ENCODE measurements around the gene SPRED2.

The SPRED2 gene

GRCh38 chr2:65465124-65465523 lies 32.7 kb upstream of the SPRED2 start:
- Histone ChIP-seq H3K27ac (ENCODE audit: low read length) (no peak overlapping the region), H3K9ac (ENCODE audit: low read depth, low read length) (no peak overlapping the region), H3K4me1 (ENCODE audit: insufficient read depth, low read length) (no peaks in the 10 kb centered on the region), H3K9me3 (ENCODE audit: insufficient read depth, low read depth, low read length) (no peaks in the 10 kb centered on the region), H3K36me3 (ENCODE audit: insufficient read depth, low read depth, low read length) (no peaks in the 10 kb centered on the region), H3K4me3 (ENCODE audit: low read length) (no peak overlapping the region), H3K27me3 (ENCODE audit: insufficient read depth, low read length) (no peaks in the 10 kb centered on the region)

GRCh38 chr2:65464604-65465003 lies 32.2 kb upstream of the SPRED2 start:
- Histone ChIP-seq H3K9me3 (ENCODE audit: insufficient read depth, low read depth, low read length) (no peaks in the 10 kb centered on the region), H3K27me3 (ENCODE audit: insufficient read depth, low read length) (no peaks in the 10 kb centered on the region), H3K36me3 (ENCODE audit: insufficient read depth, low read depth, low read length) (no peaks in the 10 kb centered on the region), H3K27ac (ENCODE audit: low read length) (no peak overlapping the region), H3K4me3 (ENCODE audit: low read length) (no peak overlapping the region), H3K9ac (ENCODE audit: low read depth, low read length) (no peak overlapping the region), H3K4me1 (ENCODE audit: insufficient read depth, low read length) (no peaks in the 10 kb centered on the region)

DNA sequence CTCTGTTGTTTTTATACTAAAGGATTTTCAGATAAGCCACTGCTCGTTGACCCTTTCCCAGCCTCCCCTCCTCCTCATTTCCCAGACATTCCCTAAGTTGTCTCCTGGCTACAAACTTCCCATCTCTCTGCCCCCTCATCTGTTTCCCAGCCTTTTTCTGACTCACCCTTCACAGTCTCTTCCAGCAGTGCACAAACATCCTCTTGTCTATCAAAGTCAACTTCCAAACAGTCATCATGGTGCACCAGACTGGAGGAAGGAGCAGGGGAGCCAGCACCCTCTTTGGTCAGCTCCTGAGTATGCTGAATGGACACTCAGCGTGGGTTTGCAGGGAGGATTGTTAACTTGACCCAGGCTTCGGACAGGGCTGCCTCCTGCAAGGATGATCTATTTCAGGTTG lies 26.6 kb upstream of the SPRED2 start:
- H3K27ac ChIP-seq (ENCODE audit: low read length) = no peak overlapping the region
- H3K9me3 ChIP-seq (ENCODE audit: insufficient read depth, low read depth, low read length) = no peaks in the 10 kb centered on the region
- no peaks in the 10 kb centered on the region; the same call in 1 of the 2 replicates for H3K27me3 ChIP-seq (ENCODE audit: insufficient read depth, low read length)

DNA sequence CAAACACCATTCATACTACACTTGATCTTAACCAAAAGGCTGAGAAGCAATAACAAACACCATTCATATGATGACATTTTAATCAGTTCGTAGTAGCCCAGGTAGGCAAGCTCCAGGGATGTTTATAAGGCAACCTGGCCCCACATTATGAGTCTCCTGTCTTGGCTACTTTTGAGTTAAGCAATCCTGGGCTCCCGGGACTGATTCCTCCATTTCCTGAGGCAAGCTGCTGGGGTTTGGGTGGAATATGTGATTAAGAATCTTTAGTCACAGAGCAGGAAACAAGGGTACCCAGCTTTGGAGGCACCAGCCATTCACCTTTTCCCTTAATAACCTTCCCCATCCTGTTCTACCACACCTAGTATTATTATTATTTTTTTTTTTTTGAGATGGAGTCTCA lies 24.5 kb upstream of the SPRED2 start:
- Histone ChIP-seq H3K9me3 (ENCODE audit: insufficient read depth, low read depth, low read length) (no peaks in the 10 kb centered on the region), H3K27me3 (ENCODE audit: insufficient read depth, low read length) (no peaks in the 10 kb centered on the region; the same call in 1 of the 2 replicates), H3K9ac (ENCODE audit: low read depth, low read length) (no peak overlapping the region), H3K4me1 (ENCODE audit: insufficient read depth, low read length) (peaks cover 6% of the 10 kb centered on the region; the same call in 1 of the 2 replicates), H3K36me3 (ENCODE audit: insufficient read depth, low read depth, low read length) (no peaks in the 10 kb centered on the region), H3K27ac (ENCODE audit: low read length) (no peak overlapping the region), H3K4me3 (ENCODE audit: low read length) (no peak overlapping the region)

More for the DNA sequence above, 26.6 kb upstream of the SPRED2 start:
- Histone ChIP-seq H3K4me3 (ENCODE audit: low read length) (no peak overlapping the region), H3K9ac (ENCODE audit: low read depth, low read length) (no peak overlapping the region), H3K36me3 (ENCODE audit: insufficient read depth, low read depth, low read length) (no peaks in the 10 kb centered on the region), H3K4me1 (ENCODE audit: insufficient read depth, low read length) (peaks cover 6% of the 10 kb centered on the region; the same call in 1 of the 2 replicates)

DNA sequence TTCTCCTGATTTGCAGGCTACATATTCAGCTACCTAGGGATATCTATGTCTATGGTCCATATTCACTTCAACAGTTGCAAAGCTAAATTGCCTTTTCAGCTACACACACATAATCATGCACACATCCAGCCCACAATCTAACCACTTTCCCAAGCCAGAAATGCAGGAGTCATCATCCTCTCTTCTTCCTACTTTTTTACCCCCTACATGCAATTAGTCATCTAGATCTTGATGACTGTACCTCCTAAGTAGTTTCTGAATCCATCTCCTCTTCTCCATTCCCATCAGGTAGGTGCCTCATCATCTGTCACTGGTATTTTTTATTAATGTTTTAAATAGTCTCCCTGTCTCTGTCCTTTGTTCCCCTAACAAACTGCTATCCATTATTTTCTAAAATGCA lies 23.7 kb upstream of the SPRED2 start:
- Histone ChIP-seq H3K4me1 (ENCODE audit: insufficient read depth, low read length) (peaks cover 6% of the 10 kb centered on the region; the same call in 1 of the 2 replicates), H3K9ac (ENCODE audit: low read depth, low read length) (no peak overlapping the region), H3K27ac (ENCODE audit: low read length) (no peak overlapping the region), H3K27me3 (ENCODE audit: insufficient read depth, low read length) (no peaks in the 10 kb centered on the region; the same call in 1 of the 2 replicates), H3K4me3 (ENCODE audit: low read length) (no peak overlapping the region), H3K36me3 (ENCODE audit: insufficient read depth, low read depth, low read length) (no peaks in the 10 kb centered on the region), H3K9me3 (ENCODE audit: insufficient read depth, low read depth, low read length) (no peaks in the 10 kb centered on the region)

DNA sequence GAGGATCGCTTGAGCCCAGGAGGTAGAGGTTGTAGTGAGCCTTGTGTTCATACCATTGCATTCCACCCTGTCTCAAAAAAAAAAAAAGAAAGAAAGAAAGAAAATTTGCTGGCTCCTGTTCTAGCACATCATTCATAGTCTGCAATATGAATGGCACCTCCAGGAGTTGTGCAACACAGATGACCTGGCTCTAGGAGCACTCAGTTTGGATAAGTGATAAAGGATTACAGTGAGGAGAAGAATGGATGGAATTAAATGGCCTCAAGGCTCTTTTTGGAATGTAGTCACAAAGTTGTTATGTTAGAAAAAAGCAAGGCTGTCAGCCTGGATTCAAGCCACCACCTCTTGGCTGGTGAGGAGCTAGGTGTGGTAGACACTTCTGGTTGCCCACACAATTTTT lies 21.5 kb upstream of the SPRED2 start:
- H3K27me3 ChIP-seq (ENCODE audit: insufficient read depth, low read length) = no peaks in the 10 kb centered on the region; the same call in 1 of the 2 replicates
- peaks cover 6% of the 10 kb centered on the region; the same call in 1 of the 2 replicates for H3K4me1 ChIP-seq (ENCODE audit: insufficient read depth, low read length)
- no peak overlapping the region for H3K9ac ChIP-seq (ENCODE audit: low read depth, low read length)
- no peaks in the 10 kb centered on the region for H3K36me3 ChIP-seq (ENCODE audit: insufficient read depth, low read depth, low read length)
- H3K4me3 ChIP-seq (ENCODE audit: low read length) = no peak overlapping the region
- H3K27ac ChIP-seq (ENCODE audit: low read length) = no peak overlapping the region
- no peaks in the 10 kb centered on the region for H3K9me3 ChIP-seq (ENCODE audit: insufficient read depth, low read depth, low read length)

- Histone ChIP-seq H3K36me3 (ENCODE audit: insufficient read depth, low read depth, low read length) (no peaks in the 10 kb centered on the region), H3K4me3 (ENCODE audit: low read length) (no peak overlapping the region), H3K9ac (ENCODE audit: low read depth, low read length) (no peak overlapping the region), H3K27ac (ENCODE audit: low read length) (no peak overlapping the region), H3K27me3 (ENCODE audit: insufficient read depth, low read length) (no peaks in the 10 kb centered on the region; the same call in 1 of the 2 replicates), H3K4me1 (ENCODE audit: insufficient read depth, low read length) (peaks cover 6% of the 10 kb centered on the region; the same call in 1 of the 2 replicates), H3K9me3 (ENCODE audit: insufficient read depth, low read depth, low read length) (no peaks in the 10 kb centered on the region)
Measured at GRCh38 chr2:65452150-65452895, 19.9 kb upstream of the SPRED2 start.

DNA sequence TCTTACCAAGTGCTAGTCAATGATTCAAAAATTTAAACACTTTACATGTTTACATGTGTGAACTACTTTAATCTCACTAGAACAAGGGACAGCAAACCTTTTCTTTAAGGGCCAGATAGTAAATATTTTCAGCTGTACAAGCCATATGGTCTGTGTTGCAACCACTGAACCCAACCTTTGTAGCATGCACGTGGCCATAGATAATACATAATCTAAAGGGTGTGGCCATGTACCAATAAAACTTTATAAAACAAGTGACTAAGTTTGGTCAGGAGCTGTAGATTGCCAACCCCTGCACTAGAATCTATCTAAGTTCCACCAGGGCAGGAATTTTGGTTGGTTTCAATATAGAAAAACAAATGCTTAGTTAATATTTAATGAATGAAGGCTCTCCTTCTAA lies 18.4 kb upstream of the SPRED2 start:
- no peak overlapping the region for H3K27ac ChIP-seq (ENCODE audit: low read length)
- H3K9me3 ChIP-seq (ENCODE audit: insufficient read depth, low read depth, low read length) = no peaks in the 10 kb centered on the region
- no peak overlapping the region for H3K9ac ChIP-seq (ENCODE audit: low read depth, low read length)
- no peak overlapping the region for H3K4me3 ChIP-seq (ENCODE audit: low read length)
- H3K36me3 ChIP-seq (ENCODE audit: insufficient read depth, low read depth, low read length) = no peaks in the 10 kb centered on the region
- H3K27me3 ChIP-seq (ENCODE audit: insufficient read depth, low read length) = no peaks in the 10 kb centered on the region
- H3K4me1 ChIP-seq (ENCODE audit: insufficient read depth, low read length) = no peaks in the 10 kb centered on the region

DNA sequence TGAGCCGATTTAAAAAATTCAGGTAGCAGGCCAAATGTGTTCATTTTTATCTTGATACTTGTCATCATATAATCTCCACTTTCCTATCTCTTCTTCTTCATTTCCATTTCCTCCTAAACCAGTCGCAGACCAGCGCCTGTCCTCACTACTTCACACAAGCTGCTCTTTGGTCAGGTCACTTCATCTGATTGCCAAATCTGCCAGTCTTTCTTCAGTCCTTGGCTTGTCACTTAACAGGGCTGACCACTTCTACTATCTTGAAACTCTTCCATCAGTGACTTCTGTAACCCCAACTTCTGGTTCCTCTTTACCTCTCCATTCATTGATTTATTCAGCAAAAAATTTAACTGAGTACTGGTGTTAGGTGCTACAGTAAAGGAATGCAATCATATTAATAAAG lies 18.0 kb upstream of the SPRED2 start:
- Histone ChIP-seq H3K9ac (ENCODE audit: low read depth, low read length) (no peak overlapping the region), H3K36me3 (ENCODE audit: insufficient read depth, low read depth, low read length) (no peaks in the 10 kb centered on the region), H3K4me1 (ENCODE audit: insufficient read depth, low read length) (no peaks in the 10 kb centered on the region), H3K9me3 (ENCODE audit: insufficient read depth, low read depth, low read length) (no peaks in the 10 kb centered on the region), H3K27me3 (ENCODE audit: insufficient read depth, low read length) (no peaks in the 10 kb centered on the region), H3K4me3 (ENCODE audit: low read length) (no peak overlapping the region), H3K27ac (ENCODE audit: low read length) (no peak overlapping the region)

DNA sequence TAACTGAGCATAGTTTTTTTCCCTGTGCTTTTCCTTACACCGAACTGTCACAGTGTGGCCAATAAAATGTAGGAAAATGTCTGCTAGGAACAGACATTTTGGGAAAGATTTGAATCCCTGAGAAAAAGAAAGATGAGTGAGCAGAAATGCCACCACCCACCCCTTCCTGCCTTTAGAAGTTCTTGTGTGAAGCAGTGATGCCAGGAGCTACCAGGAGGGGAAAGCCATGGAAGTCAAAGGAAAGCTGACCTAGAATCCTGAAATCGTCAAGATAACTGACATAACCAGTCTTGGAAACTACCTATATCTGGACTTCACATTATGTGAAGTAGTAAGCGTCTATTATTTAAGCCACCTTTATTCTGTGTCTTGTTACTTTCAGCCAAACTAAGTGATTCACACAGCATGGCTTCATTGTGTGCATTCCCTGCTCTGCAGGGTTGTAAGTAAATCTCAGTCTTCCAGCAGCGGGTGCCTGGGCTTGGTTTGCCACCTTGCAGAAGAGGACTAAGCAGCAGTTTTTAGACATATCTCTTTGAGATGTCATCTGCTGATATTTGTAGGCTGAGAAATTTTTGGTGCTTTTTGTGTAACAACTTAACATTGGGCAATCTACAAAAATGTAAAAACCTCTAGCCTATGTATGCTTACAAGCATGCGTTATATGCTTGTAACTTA lies 11.2 kb upstream of the SPRED2 start:
- Histone ChIP-seq H3K9ac (ENCODE audit: low read depth, low read length) (no peak overlapping the region), H3K9me3 (ENCODE audit: insufficient read depth, low read depth, low read length) (no peaks in the 10 kb centered on the region), H3K4me1 (ENCODE audit: insufficient read depth, low read length) (peaks cover 5% of the 10 kb centered on the region), H3K27ac (ENCODE audit: low read length) (no peak overlapping the region), H3K27me3 (ENCODE audit: insufficient read depth, low read length) (peaks cover 29% of the 10 kb centered on the region), H3K36me3 (ENCODE audit: insufficient read depth, low read depth, low read length) (no peaks in the 10 kb centered on the region), H3K4me3 (ENCODE audit: low read length) (no peak overlapping the region)

GRCh38 chr2:65442420-65443020 lies 10.1 kb upstream of the SPRED2 start:
- Histone ChIP-seq H3K9me3 (ENCODE audit: insufficient read depth, low read depth, low read length) (no peaks in the 10 kb centered on the region), H3K4me1 (ENCODE audit: insufficient read depth, low read length) (peaks cover 12% of the 10 kb centered on the region), H3K27ac (ENCODE audit: low read length) (no peak overlapping the region), H3K36me3 (ENCODE audit: insufficient read depth, low read depth, low read length) (no peaks in the 10 kb centered on the region), H3K4me3 (ENCODE audit: low read length) (no peak overlapping the region), H3K27me3 (ENCODE audit: insufficient read depth, low read length) (peaks cover 30% of the 10 kb centered on the region), H3K9ac (ENCODE audit: low read depth, low read length) (no peak overlapping the region)

Measured in iPS-20b (cell line).